DND-41 (cell line): ENCODE measurements around the gene COMMD9.

Source experiments
- CTCF ChIP-seq: IDR thresholded peaks from 2 replicates; pipeline ENCODE4 v1.5.1; 2012; ENCODE audit warnings: borderline replicate concordance, low read length, moderate library complexity, mild to moderate bottlenecking; ENCODE audit not compliant: poor library complexity, severe bottlenecking; ENCODE audit errors: extremely low read depth
- EZH2 ChIP-seq: IDR thresholded peaks from 3 replicates; pipeline ENCODE4 v1.6.1; 2012; ENCODE audit warnings: borderline replicate concordance, low read depth, mild to moderate bottlenecking, moderate library complexity, low read length, inconsistent platforms; ENCODE audit not compliant: severe bottlenecking

GRCh38 chr11:36314434-36314767 is 25.2 kb upstream of the COMMD9 start:
- no peak for TF ChIP-seq EZH2
- TF ChIP-seq CTCF = no peak
